ENCODE measurements around the gene ANKLE2.
"Not testable (repeated sequence)": the region's sequence is repeated elsewhere in the genome, so short reads cannot be mapped to it uniquely, and the experiment has no call there.

Gene ANKLE2

GRCh38 chr12:132776816-132777568 is 15.4 kb upstream of the ANKLE2 start:
- DNase-seq (ENCODE audit: low read depth) = no peak

- DNase-seq (ENCODE audit: low read depth) = not testable (repeated sequence)
These were observed 14.6 kb upstream of the ANKLE2 start for GRCh38 chr12:132776230-132776625.

GRCh38 chr12:132775502-132776229 is 14.0 kb upstream of the ANKLE2 start:
- DNase-seq (ENCODE audit: low read depth) = no peak

- DNase-seq (ENCODE audit: low read depth) = no peak
These were observed 13.1 kb upstream of the ANKLE2 start for GRCh38 chr12:132774646-132775275.

- DNase-seq (ENCODE audit: low read depth) = no peak
These were observed 12.5 kb upstream of the ANKLE2 start for GRCh38 chr12:132774159-132774558.

- no peak for DNase-seq (ENCODE audit: low read depth)
These were observed 11.7 kb upstream of the ANKLE2 start for GRCh38 chr12:132773077-132773955.

GRCh38 chr12:132772606-132773005 is 11.0 kb upstream of the ANKLE2 start:
- no peak for DNase-seq (ENCODE audit: low read depth)

GRCh38 chr12:132771126-132771838 is 9.7 kb upstream of the ANKLE2 start:
- DNase-seq (ENCODE audit: low read depth) = no peak

GRCh38 chr12:132766380-132767085 is 4.9 kb upstream of the ANKLE2 start:
- no peak for DNase-seq (ENCODE audit: low read depth)

- DNase-seq (ENCODE audit: low read depth) = no peak
These were observed 3.7 kb upstream of the ANKLE2 start for GRCh38 chr12:132765361-132765760.

GRCh38 chr12:132764231-132764630 is 2.6 kb upstream of the ANKLE2 start:
- no peak for DNase-seq (ENCODE audit: low read depth)

GRCh38 chr12:132761921-132762583 is 420 bp upstream of the ANKLE2 start:
- peak; percentile 80 for DNase-seq (ENCODE audit: low read depth)

GRCh38 chr12:132759359-132759758 is 2.3 kb downstream of the ANKLE2 start:
- no peak for DNase-seq (ENCODE audit: low read depth)

- not testable (repeated sequence) for DNase-seq (ENCODE audit: low read depth)
These were observed 2.8 kb downstream of the ANKLE2 start for GRCh38 chr12:132758825-132759224.

GRCh38 chr12:132754160-132754932 is 7.3 kb downstream of the ANKLE2 start:
- no peak for DNase-seq (ENCODE audit: low read depth)

GRCh38 chr12:132753670-132754069 is 8.0 kb downstream of the ANKLE2 start:
- DNase-seq (ENCODE audit: low read depth) = not testable (repeated sequence)

GRCh38 chr12:132748319-132748718 is 13.3 kb downstream of the ANKLE2 start:
- no peak for DNase-seq (ENCODE audit: low read depth)

GRCh38 chr12:132747896-132748295 is 13.7 kb downstream of the ANKLE2 start:
- no peak for DNase-seq (ENCODE audit: low read depth)

- no peak for DNase-seq (ENCODE audit: low read depth)
These were observed 14.2 kb downstream of the ANKLE2 start for GRCh38 chr12:132747395-132747794.

All from stromal cell of bone marrow (primary cell).